T-helper 17 cell (primary cell): ENCODE data around the gene ALG11. TPM values are rescaled to one million over a fixed set of nuclear protein-coding genes. Genes with fewer than 3 reads are reported as not detected.

Source experiments
- ATAC-seq: fragments of 150-1000 bp; cut with Tn5 transposase; 2 replicates; pipeline ENCODE4 v1.10.0; 2021; ENCODE audit warnings: mild to moderate bottlenecking, moderate library complexity
- DNase-seq, 3 donors: peaks; one replicate each; pipeline versions ENCODE4 v3.0.0 to v3.0.0-alpha.2; 2020 to 2021
- H3K9me3 ChIP-seq: one replicate; pipeline ENCODE4 v1.7.0; 2013; ENCODE audit warnings: low read length, mild to moderate bottlenecking; ENCODE audit not compliant: control insufficient read depth, poor library complexity, severe bottlenecking
- H3K27ac Mint-ChIP-seq: one replicate; pipeline ENCODE4 v1.8.0; 2022; ENCODE audit warnings: mild to moderate bottlenecking, moderate library complexity, mixed read lengths
- H3K27me3 Mint-ChIP-seq: one replicate; pipeline ENCODE4 v1.8.0; 2022; ENCODE audit warnings: mixed read lengths
- H3K36me3 Mint-ChIP-seq: one replicate; pipeline ENCODE4 v1.8.0; 2022; ENCODE audit warnings: low read depth, mixed read lengths
- H3K4me1 Mint-ChIP-seq: one replicate; pipeline ENCODE4 v1.8.0; 2022; ENCODE audit warnings: mild to moderate bottlenecking, mixed read lengths
- H3K4me3 Mint-ChIP-seq: one replicate; pipeline ENCODE4 v1.8.0; 2022; ENCODE audit warnings: mild to moderate bottlenecking, moderate library complexity, mixed read lengths
- total RNA-seq, 4 donors: library from RNA in 2 of 4; stranded (reverse) in 2 of 4; gene quantifications; one replicate each; pipeline ENCODE4 v1.2.3 and lab custom pipeline; 2022 to 2026

Gene ALG11
- total RNA-seq, 2 donors from 2014 or later = 23.8 to 27.5 TPM

DNA sequence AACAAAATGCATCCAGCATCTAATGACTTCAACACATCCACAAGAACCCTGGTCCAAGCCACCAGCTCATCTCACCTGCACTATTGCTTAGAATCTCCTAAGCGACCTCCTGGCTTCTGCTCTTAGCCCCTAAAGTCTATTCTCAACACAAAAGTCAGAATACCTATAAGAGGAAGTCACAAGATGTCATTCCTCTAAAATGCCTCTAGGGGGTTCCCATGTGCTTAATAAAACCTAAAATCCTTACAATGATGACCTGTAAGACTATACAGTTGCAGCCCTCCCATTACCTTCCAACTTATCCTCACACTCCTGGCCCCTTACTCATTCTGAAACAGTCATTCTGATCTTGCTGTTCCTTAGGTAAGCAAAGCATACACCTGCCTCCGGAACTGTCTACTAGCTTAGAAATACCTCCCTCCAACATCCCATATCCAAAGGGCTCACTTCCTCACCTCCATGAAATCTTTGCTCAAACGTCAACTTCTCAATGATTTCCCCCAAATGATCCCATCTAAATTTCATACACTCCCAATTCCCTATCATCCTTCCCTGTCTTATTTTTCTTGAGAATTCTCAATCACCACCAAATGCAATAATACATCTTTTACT, 11.0 kb upstream of the ALG11 start:
- no peaks in the 10 kb centered on the region for H3K9me3 ChIP-seq
- Mint-ChIP-seq H3K27me3 (peaks cover 47% of the 10 kb centered on the region), H3K4me3 (peak overlapping the region; percentile 41), H3K4me1 (peaks cover 13% of the 10 kb centered on the region), H3K27ac (peak overlapping the region; percentile 34), H3K36me3 (no peaks in the 10 kb centered on the region)
- DNase-seq (no peak), ATAC-seq (peak; percentile 83)

DNA sequence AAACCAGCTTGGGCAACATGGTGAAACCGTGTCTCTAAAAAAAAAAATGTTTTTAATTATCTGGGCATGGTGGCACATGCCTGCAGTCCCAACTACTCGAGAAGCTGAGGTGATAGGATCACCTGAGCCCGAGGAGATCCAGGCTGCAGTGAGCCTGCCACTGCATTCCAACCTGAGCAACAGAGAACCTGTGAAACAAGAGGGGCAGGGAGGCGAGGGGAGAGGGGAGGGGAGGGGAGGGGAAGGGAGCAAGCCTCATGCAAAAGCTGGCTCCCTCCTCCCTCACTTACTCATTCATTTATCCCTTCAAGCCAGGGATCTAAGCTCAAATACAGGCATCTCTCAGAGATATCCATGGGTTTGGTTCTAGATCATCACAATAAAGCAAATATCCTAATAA, 9.8 kb upstream of the ALG11 start:
- no peak for ATAC-seq
- peaks cover 13% of the 10 kb centered on the region for H3K4me1 Mint-ChIP-seq
- no peaks in the 10 kb centered on the region for H3K9me3 ChIP-seq
- H3K4me3 Mint-ChIP-seq = no peak overlapping the region
- H3K27ac Mint-ChIP-seq = no peak overlapping the region
- DNase-seq = no peak
- peaks cover 1% of the 10 kb centered on the region for H3K36me3 Mint-ChIP-seq
- H3K27me3 Mint-ChIP-seq = peaks cover 46% of the 10 kb centered on the region

DNA sequence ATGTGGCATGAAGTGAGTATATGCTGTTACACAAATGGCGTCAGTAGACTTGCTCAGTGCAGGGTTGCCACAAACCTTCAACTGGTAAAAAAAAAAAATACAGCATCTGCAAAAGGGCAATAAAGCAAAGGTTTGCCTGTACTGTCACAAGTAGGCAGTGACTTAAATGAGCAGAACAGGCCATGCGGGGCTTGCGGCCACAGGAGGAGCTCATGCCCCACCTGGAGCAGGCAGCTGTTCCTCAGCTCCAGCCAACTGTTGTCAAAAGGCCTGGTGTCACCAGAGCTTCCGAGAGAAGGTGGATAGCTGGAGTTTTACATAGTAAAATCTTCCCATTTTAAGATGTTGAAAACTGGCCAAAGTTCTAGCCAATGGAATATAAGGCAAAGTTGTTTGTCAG, 8.7 kb upstream of the ALG11 start:
- H3K9me3 ChIP-seq = no peaks in the 10 kb centered on the region
- Mint-ChIP-seq H3K36me3 (peaks cover 3% of the 10 kb centered on the region), H3K4me1 (peaks cover 13% of the 10 kb centered on the region), H3K27ac (no peak overlapping the region), H3K4me3 (no peak overlapping the region), H3K27me3 (peaks cover 44% of the 10 kb centered on the region)
- DNase-seq = no peak
- no peak for ATAC-seq

DNA sequence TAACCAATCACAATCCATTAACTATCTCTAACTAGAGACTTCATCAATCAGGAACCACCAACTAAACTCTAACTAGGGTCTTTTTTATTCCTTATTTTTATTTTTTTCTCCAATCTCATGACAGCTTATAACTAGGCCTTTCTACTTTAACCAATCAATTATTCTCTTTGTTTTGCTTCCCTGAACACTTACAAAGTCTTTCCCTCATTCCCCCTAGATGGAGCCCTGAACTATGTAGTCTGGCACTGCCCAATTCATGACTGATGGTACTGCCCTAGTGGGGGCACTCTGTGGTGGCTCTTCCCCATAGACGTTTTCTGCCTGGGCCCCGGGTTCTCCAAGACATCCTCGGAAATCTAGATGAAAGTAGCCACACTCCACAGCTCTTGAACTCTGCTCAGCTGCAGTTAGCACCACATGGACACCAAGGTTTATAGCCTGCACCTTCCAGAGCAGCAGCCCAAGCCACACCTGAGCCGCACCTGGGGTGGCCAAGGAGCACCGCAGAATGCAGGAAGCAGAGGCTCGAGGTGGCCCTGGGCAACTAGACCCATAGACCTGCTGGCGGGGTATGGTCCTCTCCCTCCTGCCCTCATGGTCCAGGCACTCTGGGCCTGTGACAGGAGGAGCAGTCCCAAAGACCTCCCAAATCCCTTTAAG, 7.6 kb upstream of the ALG11 start:
- H3K4me3 Mint-ChIP-seq = no peak overlapping the region
- H3K9me3 ChIP-seq = no peaks in the 10 kb centered on the region
- ATAC-seq = no peak
- DNase-seq = no peak
- H3K27me3 Mint-ChIP-seq = peaks cover 47% of the 10 kb centered on the region
- no peak overlapping the region for H3K27ac Mint-ChIP-seq
- peaks cover 14% of the 10 kb centered on the region for H3K4me1 Mint-ChIP-seq
- H3K36me3 Mint-ChIP-seq = peaks cover 5% of the 10 kb centered on the region

- peaks cover 15% of the 10 kb centered on the region for H3K4me1 Mint-ChIP-seq
- H3K4me3 Mint-ChIP-seq = no peak overlapping the region
- peaks cover 5% of the 10 kb centered on the region for H3K36me3 Mint-ChIP-seq
- no peaks in the 10 kb centered on the region for H3K9me3 ChIP-seq
- no peak overlapping the region for H3K27ac Mint-ChIP-seq
- no peak for DNase-seq
- H3K27me3 Mint-ChIP-seq = peaks cover 52% of the 10 kb centered on the region
- ATAC-seq = no peak
These were observed 6.2 kb upstream of the ALG11 start for GRCh38 chr13:52005841-52006522.

GRCh38 chr13:52006523-52007245, 5.5 kb upstream of the ALG11 start:
- H3K36me3 Mint-ChIP-seq = peaks cover 5% of the 10 kb centered on the region
- H3K4me1 Mint-ChIP-seq = peaks cover 12% of the 10 kb centered on the region
- no peak overlapping the region for H3K27ac Mint-ChIP-seq
- DNase-seq = no peak
- peaks cover 49% of the 10 kb centered on the region for H3K27me3 Mint-ChIP-seq
- H3K4me3 Mint-ChIP-seq = no peak overlapping the region
- no peak for ATAC-seq
- no peaks in the 10 kb centered on the region for H3K9me3 ChIP-seq

DNA sequence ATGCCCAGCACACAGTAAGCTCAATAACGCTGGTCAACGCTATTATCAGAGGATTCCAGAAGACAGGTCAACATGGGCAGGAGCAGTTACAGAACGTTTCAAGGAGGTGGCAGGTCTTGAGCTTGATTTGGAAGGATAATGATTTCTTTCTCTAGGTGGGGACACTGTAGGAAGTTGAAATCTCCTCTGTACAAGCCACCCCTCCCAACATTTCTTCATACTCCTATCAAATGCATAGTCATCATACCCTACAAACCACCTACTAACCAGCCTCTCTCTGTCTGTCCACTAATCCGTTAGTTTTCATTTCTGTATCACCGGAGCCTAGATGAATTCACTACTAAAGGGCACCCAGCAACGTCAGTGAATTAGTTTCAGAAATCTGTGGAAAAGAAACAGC, 2.3 kb upstream of the ALG11 start:
- no peaks in the 10 kb centered on the region for H3K9me3 ChIP-seq
- H3K27me3 Mint-ChIP-seq = peaks cover 49% of the 10 kb centered on the region
- H3K4me3 Mint-ChIP-seq = peak overlapping the region; percentile 95
- peaks cover 7% of the 10 kb centered on the region for H3K36me3 Mint-ChIP-seq
- DNase-seq (no peak), ATAC-seq (no peak)
- no peak overlapping the region for H3K27ac Mint-ChIP-seq
- peaks cover 15% of the 10 kb centered on the region for H3K4me1 Mint-ChIP-seq

DNA sequence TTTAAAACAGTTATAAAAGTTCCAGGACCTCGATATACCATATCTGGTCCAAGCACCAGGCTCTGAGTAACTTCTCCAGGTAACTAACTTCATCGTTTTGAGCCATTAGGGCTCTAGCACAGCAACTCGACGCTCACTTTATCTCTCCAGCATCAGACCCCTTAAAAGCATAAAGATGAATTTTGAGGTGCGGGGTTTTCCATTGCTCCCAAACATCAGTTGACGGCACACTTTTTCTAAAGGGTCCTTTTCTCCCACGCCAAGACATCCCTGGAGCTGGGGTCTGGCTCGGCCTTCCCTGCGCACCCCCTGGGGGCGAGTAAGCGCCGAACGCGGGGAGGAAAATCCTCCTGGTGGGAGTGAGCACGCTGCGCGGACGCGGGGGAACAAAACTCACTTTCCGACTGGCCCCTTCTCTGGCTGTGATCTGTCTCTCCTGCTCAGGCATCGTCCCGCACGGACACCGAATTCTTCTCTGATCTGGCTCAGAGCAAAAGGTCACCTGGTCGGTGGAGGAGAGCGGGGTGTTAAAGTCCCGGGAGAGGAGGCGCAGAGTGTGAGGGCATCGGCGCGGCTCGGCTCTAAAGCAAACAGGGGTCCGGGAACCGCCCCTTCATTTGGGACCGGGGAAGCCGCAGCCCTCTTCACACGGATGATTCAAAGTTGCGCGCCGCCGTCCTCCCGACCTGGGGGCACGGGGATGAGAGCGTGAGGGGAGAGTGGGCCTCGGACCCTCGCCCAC, 1.1 kb upstream of the ALG11 start, which contains the start of gene ATP7B:
Gene ATP7B (minus strand): TSS at position 561 of the 742 bp plus-strand sequence. CDS start 113 bp downstream, at position 448.
- no peak for ATAC-seq
- H3K4me1 Mint-ChIP-seq = peaks cover 13% of the 10 kb centered on the region
- peaks cover 39% of the 10 kb centered on the region for H3K27me3 Mint-ChIP-seq

GRCh38 chr13:52012512-52012836, 276 bp downstream of the ALG11 start:
- no peaks in the 10 kb centered on the region for H3K9me3 ChIP-seq
- DNase-seq = no peak
- Mint-ChIP-seq H3K27me3 (peaks cover 33% of the 10 kb centered on the region), H3K4me3 (peak overlapping the region; percentile 95), H3K27ac (peak overlapping the region; percentile 94), H3K36me3 (peaks cover 6% of the 10 kb centered on the region), H3K4me1 (peaks cover 17% of the 10 kb centered on the region)
- no peak for ATAC-seq

More for the DNA sequence above, 1.1 kb upstream of the ALG11 start, which contains the start of gene ATP7B:
- H3K4me3 Mint-ChIP-seq = peak within 1 kb of the TSS; percentile 95
- peaks cover 7% of the 10 kb centered on the region for H3K36me3 Mint-ChIP-seq
- no peaks in the 10 kb centered on the region for H3K9me3 ChIP-seq
- peak in 2 of 3 donors; percentile 8 to 12 for DNase-seq
- H3K27ac Mint-ChIP-seq = peak within 1 kb of the TSS; percentile 94

- Mint-ChIP-seq H3K4me1 (peaks cover 31% of the 10 kb centered on the region), H3K27me3 (no peaks in the 10 kb centered on the region), H3K4me3 (no peak overlapping the region), H3K27ac (no peak overlapping the region), H3K36me3 (peaks cover 21% of the 10 kb centered on the region)
- DNase-seq (no peak), ATAC-seq (no peak)
- H3K9me3 ChIP-seq = no peaks in the 10 kb centered on the region
These were observed 4.1 kb downstream of the ALG11 start for GRCh38 chr13:52016296-52016695.

DNA sequence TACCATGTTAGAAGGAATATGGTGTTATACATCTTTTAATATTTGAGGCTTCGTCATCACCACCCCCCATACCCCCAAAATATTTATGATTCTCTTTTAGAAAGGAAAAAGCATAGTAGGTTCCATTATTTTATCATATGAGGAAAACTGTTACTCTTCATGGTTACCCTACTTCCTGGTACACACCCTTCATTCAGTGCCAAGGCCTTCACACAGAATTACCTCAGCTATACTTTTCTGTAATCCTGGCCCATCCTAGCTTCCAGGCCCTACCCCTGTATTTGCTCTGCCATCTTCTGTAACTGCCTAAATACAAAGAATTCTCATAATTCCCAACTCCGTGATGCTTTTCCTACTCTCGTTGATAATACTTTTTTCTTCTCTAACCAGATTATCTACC, 8.0 kb downstream of the ALG11 start:
- H3K4me1 Mint-ChIP-seq = peaks cover 28% of the 10 kb centered on the region
- DNase-seq = no peak
- H3K4me3 Mint-ChIP-seq = no peak overlapping the region
- no peaks in the 10 kb centered on the region for H3K9me3 ChIP-seq
- no peak for ATAC-seq
- peaks cover 19% of the 10 kb centered on the region for H3K36me3 Mint-ChIP-seq
- H3K27ac Mint-ChIP-seq = no peak overlapping the region
- no peaks in the 10 kb centered on the region for H3K27me3 Mint-ChIP-seq

DNA sequence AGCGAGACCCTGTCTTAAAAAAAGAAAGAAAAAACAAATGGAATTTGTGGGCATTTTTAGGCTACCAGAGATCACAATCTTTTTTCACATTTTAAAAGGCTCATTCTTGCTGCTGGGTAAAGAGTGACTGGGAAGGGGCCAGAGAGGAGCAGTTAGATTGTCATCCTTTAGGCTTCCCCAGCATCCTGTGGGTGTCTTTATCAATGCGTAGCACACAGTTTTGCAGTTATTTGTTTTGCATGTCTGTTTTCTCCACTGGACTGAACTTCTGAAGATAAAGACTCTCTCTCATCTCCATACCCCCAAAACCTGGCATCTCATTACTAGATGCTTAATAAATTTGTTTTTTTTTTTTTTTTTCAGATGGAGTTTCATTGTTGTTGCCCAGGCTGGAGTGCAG, 10.2 kb downstream of the ALG11 start:
- Mint-ChIP-seq H3K4me1 (peaks cover 36% of the 10 kb centered on the region), H3K4me3 (no peak overlapping the region), H3K27ac (no peak overlapping the region), H3K36me3 (peaks cover 21% of the 10 kb centered on the region), H3K27me3 (no peaks in the 10 kb centered on the region)
- no peak for DNase-seq
- no peak for ATAC-seq
- H3K9me3 ChIP-seq = no peaks in the 10 kb centered on the region
